H9 (cell line): ENCODE data around the gene RASGRP3. TPM values are rescaled to one million over a fixed set of nuclear protein-coding genes. Genes with fewer than 3 reads are reported as not detected.

Source experiments
- DNase-seq: peaks from one replicate; pipeline ENCODE4 v3.0.0-alpha.2; 2017
- H2AFZ ChIP-seq: one replicate; pipeline ENCODE4 v1.6.1; 2013; ENCODE audit warnings: mild to moderate bottlenecking, low read length, control low read depth, moderate library complexity
- H2AK5ac ChIP-seq: 2 replicates; pipeline ENCODE4 v1.6.1; 2013; ENCODE audit warnings: low read length, control low read depth, mixed read lengths; ENCODE audit not compliant: insufficient read length
- H2BK120ac ChIP-seq: one replicate; pipeline ENCODE4 v1.6.1; 2013; ENCODE audit warnings: low read depth, mild to moderate bottlenecking, low read length, control low read depth, inconsistent platforms; ENCODE audit not compliant: poor library complexity, severe bottlenecking
- H2BK12ac ChIP-seq: 2 replicates; pipeline ENCODE4 v1.6.1; 2013; ENCODE audit warnings: low read length, control low read depth, mixed read lengths, low read depth; ENCODE audit not compliant: insufficient read length
- H2BK15ac ChIP-seq: 2 replicates; pipeline ENCODE4 v1.6.1; 2013; ENCODE audit warnings: low read depth, low read length, control low read depth
- H2BK20ac ChIP-seq: one replicate; pipeline ENCODE4 v1.6.1; 2013; ENCODE audit warnings: low read depth, mild to moderate bottlenecking, low read length, control low read depth, inconsistent platforms; ENCODE audit not compliant: poor library complexity, severe bottlenecking
- H2BK5ac ChIP-seq: 2 replicates; pipeline ENCODE4 v1.6.1; 2013; ENCODE audit warnings: low read length, control low read depth, mixed read lengths; ENCODE audit not compliant: insufficient read length
- H3K14ac ChIP-seq: 2 replicates; pipeline ENCODE4 v1.6.1; 2013; ENCODE audit warnings: low read length, control low read depth; ENCODE audit not compliant: insufficient read depth
- H3K18ac ChIP-seq: 2 replicates; pipeline ENCODE4 v1.6.1; 2013; ENCODE audit warnings: low read depth, mild to moderate bottlenecking, mixed read lengths, low read length, control low read depth; ENCODE audit not compliant: insufficient read length
- H3K23ac ChIP-seq: 2 replicates; pipeline ENCODE4 v1.6.1; 2013; ENCODE audit warnings: low read length, control low read depth, mixed read lengths, low read depth; ENCODE audit not compliant: insufficient read length
- H3K23me2 ChIP-seq: 2 replicates; pipeline ENCODE4 v1.6.1; 2013; ENCODE audit warnings: low read depth, mild to moderate bottlenecking, mixed read lengths, low read length, control low read depth; ENCODE audit not compliant: insufficient read length, poor library complexity, severe bottlenecking
- H3K27ac ChIP-seq: 2 replicates; pipeline ENCODE4 v1.5.1; 2013; ENCODE audit warnings: low read length, control low read depth, mixed read lengths, low read depth; ENCODE audit not compliant: insufficient read length
- H3K27me3 ChIP-seq: 2 replicates; pipeline ENCODE4 v1.6.1; 2013; ENCODE audit warnings: low read length, control low read depth, inconsistent platforms; ENCODE audit not compliant: insufficient read depth
- H3K4ac ChIP-seq: 2 replicates; pipeline ENCODE4 v1.6.1; 2013; ENCODE audit warnings: low read depth, mild to moderate bottlenecking, control low read depth, inconsistent platforms, low read length, moderate library complexity
- H3K4me1 ChIP-seq: 2 replicates; pipeline ENCODE4 v1.6.1; 2013; ENCODE audit warnings: low read length, control low read depth, inconsistent platforms; ENCODE audit not compliant: insufficient read depth
- H3K4me2 ChIP-seq: 2 replicates; pipeline ENCODE4 v1.6.1; 2013; ENCODE audit warnings: low read length, control low read depth, mixed read lengths; ENCODE audit not compliant: insufficient read length, insufficient read depth
- H3K56ac ChIP-seq: 2 replicates; pipeline ENCODE4 v1.6.1; 2013; ENCODE audit warnings: low read depth, mild to moderate bottlenecking, mixed read lengths, low read length, control low read depth; ENCODE audit not compliant: insufficient read length
- H3K79me1 ChIP-seq: 2 replicates; pipeline ENCODE4 v1.6.1; 2013; ENCODE audit warnings: low read depth, mild to moderate bottlenecking, moderate library complexity, low read length, control low read depth, inconsistent platforms; ENCODE audit not compliant: insufficient read depth, poor library complexity, severe bottlenecking
- H3K79me2 ChIP-seq: 2 replicates; pipeline ENCODE4 v1.6.1; 2013; ENCODE audit warnings: low read length, control low read depth, inconsistent platforms; ENCODE audit not compliant: insufficient read depth
- H3K9ac ChIP-seq: 2 replicates; pipeline ENCODE4 v1.6.1; 2013; ENCODE audit warnings: low read length, control low read depth, mixed read lengths; ENCODE audit not compliant: insufficient read length; ENCODE audit errors: extremely low read depth
- H3K9me3 ChIP-seq: one replicate; pipeline ENCODE4 v1.6.1; 2013; ENCODE audit warnings: low read depth, low read length, inconsistent platforms; ENCODE audit not compliant: control insufficient read depth
- H3T11ph ChIP-seq: one replicate; pipeline ENCODE4 v1.6.1; 2013; ENCODE audit warnings: mild to moderate bottlenecking, low read length, control low read depth, inconsistent platforms
- H4K20me1 ChIP-seq: one replicate; pipeline ENCODE4 v1.6.1; 2013; ENCODE audit not compliant: control insufficient read depth, insufficient read length, insufficient read depth
- H4K5ac ChIP-seq: 2 replicates; pipeline ENCODE4 v1.6.1; 2013; ENCODE audit warnings: low read depth, mild to moderate bottlenecking, mixed read lengths, low read length, control low read depth; ENCODE audit not compliant: insufficient read length
- H4K8ac ChIP-seq: replicated peaks from 2 replicates; pipeline ENCODE4 v1.6.1; 2013; ENCODE audit warnings: low read length, control low read depth, mixed read lengths, low read depth; ENCODE audit not compliant: insufficient read length
- H4K91ac ChIP-seq: 2 replicates; pipeline ENCODE4 v1.6.1; 2013; ENCODE audit warnings: low read depth, mild to moderate bottlenecking, moderate library complexity, mixed read lengths, low read length, control low read depth; ENCODE audit not compliant: insufficient read length
- H3K27ac Mint-ChIP-seq, 3 experiments: 2 replicates in 2 of 3; 3 replicates in 1 of 3; pipeline ENCODE4 v1.8.0; 2020 to 2021; ENCODE audit warnings: mixed read lengths in 3 of 3, mild to moderate bottlenecking in 1 of 3, moderate library complexity in 1 of 3
- H3K27me3 Mint-ChIP-seq: 2 replicates; pipeline ENCODE4 v1.8.0; 2021; ENCODE audit warnings: low read depth, mild to moderate bottlenecking, moderate library complexity, mixed read lengths
- H3K36me3 Mint-ChIP-seq, 3 experiments: 2 replicates in 2 of 3; 3 replicates in 1 of 3; pipeline ENCODE4 v1.8.0; 2020 to 2021; ENCODE audit warnings: low read depth in 3 of 3, mixed read lengths in 3 of 3; ENCODE audit not compliant: insufficient read depth in 1 of 3
- H3K4me1 Mint-ChIP-seq, 2 experiments: 2 replicates each; pipeline ENCODE4 v1.8.0; 2020; ENCODE audit warnings: mixed read lengths in 2 of 2
- H3K4me3 Mint-ChIP-seq, 2 experiments: 2 replicates in 1 of 2; 3 replicates in 1 of 2; pipeline ENCODE4 v1.8.0; 2020 to 2021; ENCODE audit warnings: mild to moderate bottlenecking in 2 of 2, mixed read lengths in 2 of 2, moderate library complexity in 1 of 2
- H3K9me3 Mint-ChIP-seq, 2 experiments: 2 replicates in 1 of 2; 3 replicates in 1 of 2; pipeline ENCODE4 v1.8.0; 2020; ENCODE audit warnings: mild to moderate bottlenecking in 2 of 2, mixed read lengths in 2 of 2, moderate library complexity in 1 of 2
- CTCF ChIP-seq: fragments of 200-600 bp; sonication (generic); conservative IDR thresholded peaks from 3 replicates; pipeline ENCODE4 v1.8.0; 2021; ENCODE audit warnings: antibody characterized with exemption, mild to moderate bottlenecking
- WGBS: extraction: QIAGEN DNeasy Blood & Tissue Kit; methylation state at CpG from one replicate; pipeline ENCODE4 v1.1.7; 2013; ENCODE audit warnings: missing lambda C conversion rate, low lambda C conversion rate, mixed read lengths; ENCODE audit not compliant: insufficient read length; ENCODE audit errors: extremely low coverage; 5-methylcytosine and 5-hydroxymethylcytosine counted together
- total RNA-seq: library from RNA; stranded (reverse); gene quantifications from 2 replicates; pipeline ENCODE4 v1.2.1, GENCODE V29; 2021

Gene RASGRP3
- total RNA-seq, 1 experiment from 2014 or later = not detected

GRCh38 chr2:33492399-33493134 lies 16.1 kb downstream of the RASGRP3 start:
- DNase-seq = no peak
- no peaks in the 10 kb centered on the region for H3K27me3 Mint-ChIP-seq
- Histone ChIP-seq H4K20me1 (no peaks in the 10 kb centered on the region), H3K9ac (no peak overlapping the region), H3K23me2 (no peaks in the 10 kb centered on the region), H3K9me3 (no peaks in the 10 kb centered on the region), H2AK5ac (no peak overlapping the region), H3K23ac (no peak overlapping the region), H3K56ac (no peak overlapping the region), H3T11ph (no peak overlapping the region), H3K14ac (no peak overlapping the region), H4K5ac (no peak overlapping the region), H2BK120ac (no peak overlapping the region), H2BK5ac (no peak overlapping the region), H3K79me1 (no peaks in the 10 kb centered on the region), H3K4ac (no peak overlapping the region), H4K91ac (no peak overlapping the region), H2BK20ac (no peak overlapping the region), H3K27ac (no peak overlapping the region), H2BK12ac (no peak overlapping the region), H4K8ac (no peak overlapping the region), H3K18ac (no peak overlapping the region), H3K27me3 (no peaks in the 10 kb centered on the region), H2BK15ac (no peak overlapping the region), H3K79me2 (no peaks in the 10 kb centered on the region), H3K4me1 (no peaks in the 10 kb centered on the region), H2AFZ (no peak overlapping the region), H3K4me2 (no peak overlapping the region)
- no peak for TF ChIP-seq CTCF
- H3K4me1 Mint-ChIP-seq = no peaks in the 10 kb centered on the region
- no peaks in the 10 kb centered on the region for H3K36me3 Mint-ChIP-seq
- no peaks in the 10 kb centered on the region for H3K9me3 Mint-ChIP-seq
- H3K4me3 Mint-ChIP-seq = no peak overlapping the region
- WGBS = no CpG with 5 or more reads among the region's 6 CpGs
- no peak overlapping the region for H3K27ac Mint-ChIP-seq
